Measurements from ENCODE around the gene MCM7. TPM values are rescaled to one million over a fixed set of nuclear protein-coding genes. Genes with fewer than 3 reads are reported as not detected.

Gene MCM7
- total and polyA plus RNA-seq, 2 of the 13 experiments (the other 11 are each of a cell fraction or from before 2014, with no cell fraction given): 84.5 to 214 TPM

GRCh38 chr7:100049441-100050291 is 51.5 kb downstream of the MCM7 start, which contains the start of gene ZSCAN21 (continued):
- no peak for TF ChIP-seq ADNP (CRISPR knock-in tag; IDR thresholded peaks at IDR 0.05)
- TF ChIP-seq KLF12 (CRISPR knock-in tag; IDR thresholded peaks at IDR 0.05; ENCODE audit: borderline replicate concordance): peak; percentile 76; the same call in 1 of the 2 replicates
- TF ChIP-seq RNF2 (conservative IDR thresholded peaks at IDR 0.05; ENCODE audit: low read depth): no peak
- TF ChIP-seq FOXO1 (CRISPR knock-in tag; IDR thresholded peaks at IDR 0.05): no peak
- TF ChIP-seq RFX3 (CRISPR knock-in tag; IDR thresholded peaks at IDR 0.05): no peak
- no peak for TF ChIP-seq ZNF619 (CRISPR knock-in tag; IDR thresholded peaks at IDR 0.05)
- no peak for TF ChIP-seq ZFYVE20 (CRISPR knock-in tag; IDR thresholded peaks at IDR 0.05; ENCODE audit: borderline replicate concordance, low read depth)
- TF ChIP-seq BCL3 (CRISPR knock-in tag; IDR thresholded peaks at IDR 0.05): no peak
- 0 out of 2 replicates have a peak, but pooled peaks have one; percentile 56 for TF ChIP-seq FOXC1 (CRISPR knock-in tag; IDR thresholded peaks at IDR 0.05; ENCODE audit: borderline replicate concordance)
- TF ChIP-seq ATRX (CRISPR knock-in tag; IDR thresholded peaks at IDR 0.05; ENCODE audit: borderline replicate concordance): no peak
- TF ChIP-seq ZNF720 (CRISPR knock-in tag; IDR thresholded peaks at IDR 0.05): no peak
- no peak for TF ChIP-seq ZNF781 (CRISPR knock-in tag; IDR thresholded peaks at IDR 0.05; ENCODE audit: borderline replicate concordance, not compliant biosample characterization)
- TF ChIP-seq CCAR2 (optimal IDR thresholded peaks at IDR 0.05; ENCODE audit: low read depth, low read length): no peak
- no peak for TF ChIP-seq SMYD3 (CRISPR knock-in tag; IDR thresholded peaks at IDR 0.05)
- TF ChIP-seq GPN1 (CRISPR knock-in tag; IDR thresholded peaks at IDR 0.05; ENCODE audit: borderline replicate concordance): no peak
- TF ChIP-seq NFIB (CRISPR knock-in tag; IDR thresholded peaks at IDR 0.05; ENCODE audit: borderline replicate concordance): 0 out of 2 replicates have a peak, but pooled peaks have one; percentile 19
- TF ChIP-seq, protein P1, sequence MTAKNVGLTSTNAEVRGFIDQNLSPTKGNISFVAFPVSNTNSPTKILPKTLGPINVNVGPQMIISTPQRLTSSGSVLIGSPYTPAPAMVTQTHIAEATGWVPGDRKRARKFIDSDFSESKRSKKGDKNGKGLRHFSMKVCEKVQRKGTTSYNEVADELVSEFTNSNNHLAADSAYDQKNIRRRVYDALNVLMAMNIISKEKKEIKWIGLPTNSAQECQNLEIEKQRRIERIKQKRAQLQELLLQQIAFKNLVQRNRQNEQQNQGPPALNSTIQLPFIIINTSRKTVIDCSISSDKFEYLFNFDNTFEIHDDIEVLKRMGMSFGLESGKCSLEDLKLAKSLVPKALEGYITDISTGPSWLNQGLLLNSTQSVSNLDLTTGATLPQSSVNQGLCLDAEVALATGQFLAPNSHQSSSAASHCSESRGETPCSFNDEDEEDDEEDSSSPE (CRISPR knock-in tag; IDR thresholded peaks at IDR 0.05): peak; percentile 40; the same call in 1 of the 2 replicates
- TF ChIP-seq MEIS1 (CRISPR knock-in tag; IDR thresholded peaks at IDR 0.05; ENCODE audit: borderline replicate concordance): no peak
- TF ChIP-seq ZNF773 (CRISPR knock-in tag; IDR thresholded peaks at IDR 0.05; ENCODE audit: borderline replicate concordance): no peak
- no peak for TF ChIP-seq TBL1XR1 (IDR thresholded peaks at IDR 0.05; ENCODE audit: borderline replicate concordance, low read length, partially characterized antibody)
- TF ChIP-seq CHD2 (IDR thresholded peaks at IDR 0.05; ENCODE audit: low read depth, low read length): no peak
- no peak for TF ChIP-seq SRF (IDR thresholded peaks at IDR 0.05; ENCODE audit: low read depth, low read length)
- TF ChIP-seq CBX1 (IDR thresholded peaks at IDR 0.05; ENCODE audit: low read depth): no peak
- no peak for TF ChIP-seq PAWR (CRISPR knock-in tag; IDR thresholded peaks at IDR 0.05; ENCODE audit: borderline replicate concordance)
- TF ChIP-seq CENPX (CRISPR knock-in tag; IDR thresholded peaks at IDR 0.05): no peak
- no peak for TF ChIP-seq ZNF446 (CRISPR knock-in tag; IDR thresholded peaks at IDR 0.05)
- TF ChIP-seq, protein P2, sequence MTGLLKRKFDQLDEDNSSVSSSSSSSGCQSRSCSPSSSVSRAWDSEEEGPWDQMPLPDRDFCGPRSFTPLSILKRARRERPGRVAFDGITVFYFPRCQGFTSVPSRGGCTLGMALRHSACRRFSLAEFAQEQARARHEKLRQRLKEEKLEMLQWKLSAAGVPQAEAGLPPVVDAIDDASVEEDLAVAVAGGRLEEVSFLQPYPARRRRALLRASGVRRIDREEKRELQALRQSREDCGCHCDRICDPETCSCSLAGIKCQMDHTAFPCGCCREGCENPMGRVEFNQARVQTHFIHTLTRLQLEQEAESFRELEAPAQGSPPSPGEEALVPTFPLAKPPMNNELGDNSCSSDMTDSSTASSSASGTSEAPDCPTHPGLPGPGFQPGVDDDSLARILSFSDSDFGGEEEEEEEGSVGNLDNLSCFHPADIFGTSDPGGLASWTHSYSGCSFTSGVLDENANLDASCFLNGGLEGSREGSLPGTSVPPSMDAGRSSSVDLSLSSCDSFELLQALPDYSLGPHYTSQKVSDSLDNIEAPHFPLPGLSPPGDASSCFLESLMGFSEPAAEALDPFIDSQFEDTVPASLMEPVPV (CRISPR knock-in tag; IDR thresholded peaks at IDR 0.05): no peak
- TF ChIP-seq KDM4B (CRISPR knock-in tag; IDR thresholded peaks at IDR 0.05): peak; percentile 29; the same call in 1 of the 2 replicates

All from HepG2 (cell line).